MM.1S (cell line): Measurements from ENCODE around the gene PPM1H.

Source experiments
- EZH2 ChIP-seq: fragments of 300-600 bp; sonication (generic); optimal IDR thresholded peaks from 2 replicates; pipeline ENCODE3; 2017; ENCODE audit warnings: low read depth, mild to moderate bottlenecking, antibody characterized with exemption, low read length, mixed read lengths
- TF ChIP-seq, protein P1 (sequence below): fragments of 300-600 bp; sonication (generic); IDR thresholded peaks from 2 replicates; pipeline ENCODE4 v1.5.1; 2016; ENCODE audit warnings: antibody characterized with exemption, low read length, mixed read lengths

DNA sequence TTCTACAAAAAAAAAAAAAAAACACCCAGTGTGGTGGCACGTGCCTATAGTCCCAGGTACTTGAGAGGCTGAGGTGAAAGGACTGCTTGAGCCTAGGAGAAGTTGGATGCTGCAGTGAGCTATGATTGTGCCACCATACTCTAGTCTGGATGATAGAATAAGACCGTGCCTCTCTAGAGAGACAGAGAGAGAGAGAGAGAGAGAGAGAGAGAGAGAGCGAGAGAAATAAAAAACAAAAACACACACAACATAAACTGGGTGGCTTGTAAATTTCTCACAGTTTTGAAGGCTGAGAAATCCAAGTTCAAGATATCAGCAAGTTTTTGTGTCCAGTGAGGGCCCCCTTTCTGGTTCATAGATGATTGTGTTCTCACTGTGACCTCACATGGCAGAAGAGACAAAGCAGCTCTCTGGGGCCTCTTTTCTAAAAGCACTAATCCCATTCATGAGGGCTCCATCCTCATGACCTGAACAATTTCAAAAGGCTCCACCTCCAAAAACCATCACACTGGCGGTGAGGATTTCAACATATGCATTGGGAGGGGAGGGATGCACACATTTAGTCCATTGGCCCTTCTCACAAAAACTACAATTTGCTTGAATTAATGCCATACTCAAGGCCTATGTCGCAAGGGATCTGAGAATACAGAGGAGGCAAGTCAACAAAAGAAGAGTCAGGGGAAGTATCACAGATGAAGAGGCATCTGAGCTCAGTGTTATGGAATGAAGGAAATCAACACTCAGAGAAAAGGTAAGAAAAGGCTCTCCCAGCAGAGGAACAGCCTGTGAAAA, 94.9 kb downstream of the PPM1H start:
- TF ChIP-seq, protein P1, sequence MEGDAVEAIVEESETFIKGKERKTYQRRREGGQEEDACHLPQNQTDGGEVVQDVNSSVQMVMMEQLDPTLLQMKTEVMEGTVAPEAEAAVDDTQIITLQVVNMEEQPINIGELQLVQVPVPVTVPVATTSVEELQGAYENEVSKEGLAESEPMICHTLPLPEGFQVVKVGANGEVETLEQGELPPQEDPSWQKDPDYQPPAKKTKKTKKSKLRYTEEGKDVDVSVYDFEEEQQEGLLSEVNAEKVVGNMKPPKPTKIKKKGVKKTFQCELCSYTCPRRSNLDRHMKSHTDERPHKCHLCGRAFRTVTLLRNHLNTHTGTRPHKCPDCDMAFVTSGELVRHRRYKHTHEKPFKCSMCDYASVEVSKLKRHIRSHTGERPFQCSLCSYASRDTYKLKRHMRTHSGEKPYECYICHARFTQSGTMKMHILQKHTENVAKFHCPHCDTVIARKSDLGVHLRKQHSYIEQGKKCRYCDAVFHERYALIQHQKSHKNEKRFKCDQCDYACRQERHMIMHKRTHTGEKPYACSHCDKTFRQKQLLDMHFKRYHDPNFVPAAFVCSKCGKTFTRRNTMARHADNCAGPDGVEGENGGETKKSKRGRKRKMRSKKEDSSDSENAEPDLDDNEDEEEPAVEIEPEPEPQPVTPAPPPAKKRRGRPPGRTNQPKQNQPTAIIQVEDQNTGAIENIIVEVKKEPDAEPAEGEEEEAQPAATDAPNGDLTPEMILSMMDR: no peak
- TF ChIP-seq EZH2: no peak
